ENCODE results near the gene RFLNA.
"Not testable (repeated sequence)": the region's sequence is repeated elsewhere in the genome, so short reads cannot be mapped to it uniquely, and the experiment has no call there.

The RFLNA gene

DNA sequence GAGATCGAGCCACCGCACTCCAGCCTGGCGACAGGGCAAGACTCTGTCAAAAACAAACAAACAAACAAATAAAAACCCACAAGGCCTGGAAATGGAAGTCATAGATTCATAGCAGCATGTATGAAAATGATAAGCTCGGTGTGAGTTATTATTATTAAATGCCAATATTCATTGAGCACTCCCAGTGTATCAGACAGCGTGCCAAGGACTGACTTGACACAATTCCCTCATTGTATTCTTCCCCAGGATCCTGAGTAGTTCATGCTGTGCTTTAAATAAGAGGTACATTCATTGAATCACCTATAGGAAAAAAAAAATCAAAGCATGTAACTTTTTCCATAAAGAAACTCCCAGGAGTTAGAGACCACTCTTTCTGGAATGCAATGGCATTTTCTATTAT lies 12.6 kb upstream of the RFLNA start:
- DNase-seq (ENCODE audit: low read depth): no peak

DNA sequence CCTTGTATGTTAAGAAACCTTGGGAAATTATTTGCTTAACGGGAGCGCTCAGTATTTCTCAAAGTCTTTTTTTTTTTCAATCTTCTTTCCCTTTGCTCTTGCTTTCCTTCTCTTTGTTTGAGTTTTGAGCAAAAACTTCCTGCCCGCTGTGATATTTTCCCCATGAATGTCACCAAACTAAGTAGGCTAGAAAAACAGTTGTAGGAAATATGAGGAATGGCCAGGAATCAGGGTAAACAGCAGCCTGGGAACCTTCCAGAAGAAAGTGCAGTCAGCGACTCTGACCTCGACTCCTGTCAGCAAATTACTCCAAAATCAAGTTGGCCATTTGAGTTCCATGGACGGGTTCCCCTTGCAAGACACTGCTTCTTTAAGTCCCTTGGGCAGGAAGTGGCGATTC lies 11.6 kb upstream of the RFLNA start:
- no peak for DNase-seq (ENCODE audit: low read depth)

DNA sequence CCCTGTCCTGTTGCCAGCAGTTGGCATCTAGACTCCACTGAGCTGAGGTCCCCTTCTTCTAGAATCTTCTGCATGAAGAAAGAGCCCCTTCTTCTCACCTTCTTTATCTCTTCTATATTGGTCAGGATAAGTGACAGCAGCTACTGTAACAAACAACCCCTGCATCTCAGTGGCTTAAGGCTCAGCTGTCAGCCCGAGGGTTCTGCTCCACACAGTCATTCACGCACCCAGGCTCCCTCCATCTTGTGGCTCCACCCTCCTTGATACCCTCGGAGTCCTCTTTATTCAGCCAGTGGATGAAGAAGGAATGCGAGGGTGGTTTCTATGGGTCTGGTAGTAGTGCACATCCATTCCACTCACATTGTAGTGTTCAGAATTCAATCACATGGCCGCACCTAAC lies 10.5 kb upstream of the RFLNA start:
- no peak for DNase-seq (ENCODE audit: low read depth)

DNA sequence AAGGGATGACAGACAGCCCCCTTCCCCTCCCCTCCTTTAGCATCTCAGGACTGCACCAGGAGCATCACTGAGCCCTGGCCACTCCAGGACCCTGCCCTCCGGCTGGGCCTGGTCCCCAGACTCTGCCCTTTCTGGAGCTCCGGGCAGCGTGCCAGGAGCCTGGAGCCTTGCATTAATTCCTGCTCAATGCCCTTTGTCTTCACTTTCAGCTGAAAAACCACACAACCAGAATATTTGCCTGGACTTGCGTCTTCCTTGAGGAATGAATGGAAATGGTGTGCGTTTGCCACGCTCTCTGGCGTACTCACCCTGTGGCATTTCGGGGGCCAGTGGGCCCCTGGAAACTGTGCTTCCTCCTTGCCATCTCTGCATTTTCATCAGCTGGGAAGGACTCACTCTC lies 8.5 kb upstream of the RFLNA start:
- DNase-seq (ENCODE audit: low read depth): no peak

DNA sequence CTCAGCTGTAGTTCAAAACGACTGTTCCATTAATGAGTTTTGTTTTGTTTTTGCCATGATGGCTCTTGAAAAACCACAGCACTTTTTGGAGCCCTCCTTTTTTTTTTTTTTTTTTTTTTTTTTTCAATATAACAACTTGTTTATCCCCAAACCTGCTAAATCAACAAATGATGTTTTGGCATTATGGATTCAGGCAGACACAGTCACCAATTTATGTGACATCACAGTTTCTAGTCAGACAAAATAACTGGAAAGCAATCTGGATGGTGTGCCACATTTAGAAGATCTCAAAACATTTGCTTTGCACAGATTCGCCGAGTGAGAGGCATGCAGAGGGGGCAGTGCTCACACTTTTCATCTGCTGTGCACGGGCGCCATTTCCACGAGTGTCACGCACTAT lies 7.9 kb upstream of the RFLNA start:
- DNase-seq (ENCODE audit: low read depth): no peak

DNA sequence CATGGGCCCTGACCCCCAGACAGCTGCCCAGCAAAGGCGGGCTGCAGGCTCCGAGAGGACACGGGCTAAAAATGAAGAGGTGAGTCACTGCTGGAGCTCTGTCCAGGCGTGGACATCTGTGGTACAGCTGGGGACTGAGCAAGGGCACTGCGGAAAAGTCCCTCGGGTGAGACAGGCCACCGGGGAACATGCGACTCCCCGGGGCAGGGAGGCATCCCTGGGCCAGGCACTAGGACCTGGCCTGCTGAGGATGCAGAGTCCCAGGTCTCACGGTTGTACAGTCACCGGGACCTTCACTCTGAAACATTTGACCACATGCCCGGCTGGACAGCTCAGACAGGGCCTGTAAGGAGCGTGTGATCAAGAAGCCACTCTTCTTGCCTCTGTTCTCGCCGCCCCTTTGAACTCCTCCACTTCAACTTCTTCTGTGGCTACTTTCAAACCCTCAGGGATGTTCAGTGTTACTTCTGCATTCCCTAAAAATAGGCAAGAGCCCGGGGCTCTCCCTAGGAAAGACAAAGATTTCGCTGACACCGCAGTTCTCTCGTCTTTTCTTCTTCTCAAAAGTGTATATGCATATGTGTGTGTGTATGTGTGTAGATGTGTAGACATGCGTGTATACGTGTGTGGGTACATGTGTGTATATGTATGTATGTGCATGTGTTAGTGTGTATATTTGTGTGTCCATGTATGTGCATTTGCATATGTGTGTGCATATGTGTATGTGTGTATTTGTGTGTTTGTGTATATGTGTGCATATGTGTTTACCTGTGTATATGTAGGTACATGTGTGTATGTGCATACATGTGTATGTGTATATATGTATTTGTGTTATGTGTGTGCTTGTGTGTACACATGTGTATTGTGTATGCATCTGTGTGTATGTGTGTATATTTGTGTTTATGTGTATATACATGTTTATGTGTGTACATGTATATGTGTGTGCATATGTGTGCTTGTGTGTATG lies 5.0 kb upstream of the RFLNA start:
- DNase-seq (ENCODE audit: low read depth): no peak

DNA sequence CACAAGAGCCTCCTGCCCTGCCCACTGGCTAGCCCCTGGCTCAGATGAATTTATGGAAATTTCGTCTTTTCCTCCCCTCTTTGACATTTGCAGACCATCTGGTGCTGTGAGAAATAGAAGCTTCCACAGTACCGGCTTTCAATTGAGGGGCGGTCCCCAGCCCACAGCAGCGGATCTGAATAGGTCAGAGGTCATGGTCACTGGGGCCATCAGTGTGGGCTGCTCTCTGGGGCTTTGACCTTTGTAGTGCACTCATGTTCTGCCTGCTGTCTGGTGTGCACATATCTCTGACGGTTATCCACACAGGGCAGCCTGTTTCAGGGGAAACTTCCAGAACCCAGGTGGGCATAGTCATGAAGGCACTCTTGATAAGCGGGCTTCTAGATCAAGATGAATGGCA lies 2.5 kb upstream of the RFLNA start:
- no peak for DNase-seq (ENCODE audit: low read depth)

DNA sequence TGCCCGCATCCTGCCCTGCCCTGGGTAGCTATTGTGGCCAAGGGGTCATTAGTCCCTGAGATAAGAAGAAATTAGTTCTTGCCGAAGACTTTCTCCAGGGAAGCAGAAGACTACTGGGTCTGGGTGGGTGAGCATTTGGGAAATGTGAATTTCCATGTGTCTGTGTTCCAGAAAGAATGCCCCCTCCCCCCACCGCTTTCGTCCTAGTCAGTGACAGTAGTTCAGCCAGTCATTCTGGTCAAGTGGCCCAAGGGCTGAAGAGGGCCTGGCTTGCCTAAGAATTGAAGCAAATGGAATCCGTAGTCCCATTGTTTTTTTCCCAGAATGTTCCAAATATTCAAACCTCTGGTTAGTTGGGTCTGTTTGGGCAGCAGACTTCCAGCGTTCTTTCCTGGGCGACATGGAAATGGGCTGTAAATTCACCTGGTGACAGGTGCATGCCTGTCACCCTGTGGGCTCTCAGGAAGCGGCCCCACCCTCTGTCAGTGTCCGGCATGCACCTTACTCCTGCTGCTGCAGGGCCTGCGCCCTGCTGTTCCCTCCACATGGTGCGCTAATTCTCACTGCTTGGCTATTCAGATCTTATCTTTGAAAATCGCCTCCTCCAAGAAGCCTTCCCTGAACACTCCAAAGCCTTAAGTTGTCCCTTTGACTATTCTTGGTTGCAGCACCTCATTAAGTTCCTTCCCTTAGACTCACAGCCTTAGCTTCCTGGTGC lies 1.4 kb upstream of the RFLNA start:
- no peak for DNase-seq (ENCODE audit: low read depth)

DNA sequence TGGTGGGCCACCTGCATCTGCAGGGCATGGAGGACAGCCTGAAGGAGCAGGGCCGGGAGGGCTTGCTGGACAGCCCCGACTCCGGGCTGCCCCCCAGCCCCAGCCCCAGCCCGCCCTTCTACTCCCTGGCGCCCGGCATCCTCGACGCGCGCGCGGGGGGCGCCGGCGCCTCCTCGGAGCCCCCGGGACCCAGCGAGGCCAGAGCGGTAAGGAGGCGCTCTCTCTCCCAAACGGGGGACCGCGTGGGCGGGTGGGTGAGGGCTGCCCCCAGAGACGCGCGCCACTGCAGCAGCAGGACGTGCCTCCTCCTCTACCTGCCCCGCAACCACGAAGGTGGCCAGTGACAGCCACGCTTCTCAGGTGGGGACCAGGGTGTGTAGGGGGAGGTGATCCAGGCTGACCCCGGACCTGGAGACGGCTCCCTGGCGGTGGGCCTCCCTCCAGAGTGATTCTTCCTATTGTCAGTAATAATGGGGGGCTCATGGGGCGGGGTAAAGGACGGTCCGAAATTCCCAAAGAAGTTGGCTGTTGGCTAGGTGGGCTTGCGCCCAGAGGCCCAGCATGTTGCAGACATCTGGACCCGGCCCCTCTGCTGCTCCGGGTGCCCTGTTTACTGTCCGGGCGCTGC lies 652 bp downstream of the RFLNA start:
- DNase-seq (ENCODE audit: low read depth): no peak

DNA sequence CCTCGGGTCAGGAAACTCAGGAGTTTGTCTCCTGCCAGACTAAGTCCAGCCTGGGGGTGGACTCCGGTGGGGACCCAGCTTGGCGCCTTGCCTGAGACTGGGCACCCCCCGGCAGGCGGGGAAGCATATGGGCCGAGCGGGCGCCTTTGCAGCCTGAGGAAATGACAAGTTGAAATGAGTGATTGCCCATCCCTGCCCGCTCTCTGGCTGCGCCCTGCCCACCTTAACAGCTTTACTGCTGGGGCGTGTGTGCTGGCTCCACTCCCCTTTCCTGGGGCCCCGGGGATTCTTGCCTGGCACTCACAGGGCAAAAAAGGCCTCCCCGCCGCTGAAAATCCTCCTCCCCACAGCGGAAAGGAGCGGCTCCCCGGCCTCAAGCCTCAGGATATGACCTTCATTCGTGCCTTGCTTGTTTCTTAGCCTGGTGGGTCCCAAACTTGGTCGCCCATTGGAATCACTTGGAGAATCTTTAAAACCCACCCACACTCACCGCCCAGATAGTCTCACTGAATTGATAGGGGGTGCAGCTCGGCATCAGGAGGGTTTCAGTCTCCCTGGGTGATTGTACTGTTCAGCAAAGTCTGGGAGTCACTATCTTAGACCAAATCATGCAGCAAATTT lies 1.5 kb downstream of the RFLNA start:
- no peak for DNase-seq (ENCODE audit: low read depth)

DNA sequence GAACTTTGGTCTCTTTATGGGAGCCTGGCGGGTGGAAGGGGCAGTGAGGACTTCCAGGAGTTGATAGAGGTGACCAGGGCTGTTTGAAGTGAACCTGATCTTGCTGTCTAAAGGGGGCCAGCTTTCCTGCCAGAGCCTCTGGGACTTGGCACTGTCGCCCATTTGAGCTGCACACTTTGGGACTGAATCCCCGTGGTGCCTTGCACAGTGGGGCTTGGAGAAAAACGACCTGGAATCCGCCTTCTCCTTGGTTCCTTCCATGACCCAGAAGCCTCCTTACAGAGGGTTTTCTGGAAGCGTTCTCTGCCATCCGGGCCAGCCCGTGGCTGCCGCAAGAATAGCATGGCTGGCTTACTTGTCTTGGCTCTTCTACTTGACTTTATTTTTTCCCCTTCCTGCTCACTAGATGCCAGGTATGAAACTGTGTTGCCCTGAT lies 2.0 kb downstream of the RFLNA start:
- DNase-seq (ENCODE audit: low read depth): no peak

DNA sequence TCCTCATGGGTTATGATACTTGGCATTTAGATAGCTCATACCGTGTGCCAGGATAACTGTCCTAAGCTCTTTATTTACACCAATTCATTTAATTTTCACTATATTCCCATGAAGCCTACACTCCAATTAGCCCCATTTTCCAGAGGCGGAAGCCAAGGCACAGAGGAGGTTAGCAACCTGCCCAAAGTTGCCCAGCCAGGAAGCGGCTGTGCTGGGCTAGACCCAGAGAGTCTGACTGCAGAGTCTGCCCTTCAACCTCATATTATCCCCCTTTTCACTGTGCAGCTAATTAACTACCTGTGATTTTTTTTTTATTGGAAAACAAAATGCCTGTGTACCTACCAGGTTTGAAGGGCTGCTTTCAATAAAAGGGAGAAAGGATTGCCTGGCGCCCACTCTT lies 2.5 kb downstream of the RFLNA start:
- DNase-seq (ENCODE audit: low read depth): no peak

DNA sequence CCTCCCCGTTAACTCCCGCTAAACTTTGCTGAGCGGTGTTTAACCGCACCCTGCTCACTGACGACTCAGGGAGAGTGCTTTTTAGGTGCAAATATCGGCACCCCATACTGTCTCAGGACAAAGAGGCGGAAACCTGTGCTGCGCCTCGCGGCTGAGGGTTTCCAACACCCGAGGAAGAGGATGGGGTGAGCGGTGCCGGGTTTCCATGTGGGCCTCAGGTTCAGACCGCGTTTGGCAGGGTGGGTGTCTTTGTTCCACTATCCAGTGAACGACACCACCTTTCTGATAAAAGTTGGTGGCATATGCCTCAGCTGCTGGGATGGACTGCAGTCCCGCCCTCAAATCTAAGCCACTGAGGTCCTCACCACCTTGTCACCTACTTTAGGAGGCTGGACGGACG lies 3.0 kb downstream of the RFLNA start:
- no peak for DNase-seq (ENCODE audit: low read depth)

DNA sequence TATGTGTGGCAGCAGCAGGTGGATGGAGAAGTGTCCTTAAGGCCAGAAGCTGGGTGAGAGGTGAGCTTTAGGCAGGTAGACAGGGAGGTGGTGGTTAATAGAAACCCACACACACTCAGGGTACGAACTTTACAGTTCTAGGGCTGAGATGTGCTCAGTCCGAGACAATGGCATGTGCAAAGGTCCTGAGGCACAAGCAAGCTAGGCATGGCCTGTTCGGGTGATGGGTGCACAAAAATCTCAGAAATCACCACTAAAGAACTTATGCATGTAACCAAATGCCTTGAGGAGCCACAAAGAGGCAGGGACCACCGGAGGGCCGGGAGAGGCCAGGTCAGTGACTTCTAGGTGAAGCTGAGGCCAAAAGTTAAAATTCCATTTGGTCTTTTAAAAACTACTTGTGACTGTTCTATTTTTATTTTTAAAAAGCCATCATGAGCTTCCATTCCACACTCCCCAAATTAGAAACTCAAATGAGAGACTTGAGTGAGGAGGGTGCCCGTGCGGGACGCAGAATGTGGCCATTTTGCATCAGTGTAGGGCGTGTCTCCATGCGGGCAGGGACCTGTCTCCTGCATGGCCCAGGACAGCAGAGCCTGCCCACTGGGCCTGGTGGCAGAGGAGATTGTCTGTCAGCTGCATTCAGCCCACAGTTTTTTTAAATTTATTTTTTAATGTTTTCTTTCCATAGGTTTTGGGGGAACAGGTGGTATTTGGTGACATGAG lies 4.0 kb downstream of the RFLNA start:
- no peak for DNase-seq (ENCODE audit: low read depth)

DNA sequence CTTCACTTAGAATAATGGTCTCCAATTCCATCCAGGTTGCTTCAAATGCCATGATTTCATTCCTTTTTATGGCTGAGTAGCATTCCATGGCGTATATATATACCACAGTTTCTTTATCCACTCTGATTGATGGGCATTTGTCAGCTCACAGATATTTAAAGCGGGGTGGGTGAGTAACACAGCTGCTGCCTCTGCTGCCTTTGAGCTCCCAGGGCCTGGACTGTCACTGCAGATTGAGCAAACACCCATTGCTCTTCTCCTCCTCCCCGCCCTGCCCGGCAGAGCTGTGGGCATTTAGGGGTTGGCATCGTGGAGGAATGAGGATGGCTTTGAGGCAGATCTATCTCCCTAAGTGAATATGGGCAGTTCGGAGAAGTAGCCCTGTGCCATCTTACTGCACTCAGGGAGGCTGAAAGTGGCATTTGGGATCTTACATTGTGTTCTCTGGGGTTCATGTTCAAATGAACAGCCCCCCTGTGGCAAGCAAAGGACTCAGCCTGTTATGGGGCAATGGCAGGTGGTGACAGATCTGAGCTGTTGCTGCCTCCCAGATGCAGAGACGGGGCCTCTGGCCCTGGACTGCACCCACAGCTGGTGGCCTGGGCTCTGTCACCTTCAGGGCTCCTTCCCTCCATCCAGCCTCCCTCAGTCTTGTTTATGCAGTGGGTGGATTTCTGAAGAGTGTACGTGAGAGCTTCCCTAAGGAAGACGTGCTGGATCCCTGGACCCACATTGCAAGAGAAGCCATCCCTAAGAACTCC lies 4.9 kb downstream of the RFLNA start:
- DNase-seq (ENCODE audit: low read depth): no peak

DNA sequence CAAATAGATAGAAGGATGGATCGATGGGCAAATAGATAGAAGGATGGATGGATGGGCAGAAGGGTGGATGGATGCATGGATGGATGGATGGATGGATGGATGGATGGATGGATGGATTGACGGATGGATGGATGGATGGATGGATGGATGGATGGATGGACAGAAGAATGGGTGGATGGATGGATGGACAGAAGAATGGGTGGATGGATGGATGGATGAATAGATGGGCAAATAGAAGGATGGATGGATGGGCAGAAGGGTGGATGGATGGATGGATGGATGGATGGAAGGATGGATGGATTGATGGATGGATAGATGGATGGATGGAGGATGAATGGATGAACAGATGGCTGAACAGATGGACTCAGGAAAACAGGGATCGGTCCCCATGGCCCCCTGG lies 5.8 kb downstream of the RFLNA start:
- DNase-seq (ENCODE audit: low read depth): not testable (repeated sequence)

DNA sequence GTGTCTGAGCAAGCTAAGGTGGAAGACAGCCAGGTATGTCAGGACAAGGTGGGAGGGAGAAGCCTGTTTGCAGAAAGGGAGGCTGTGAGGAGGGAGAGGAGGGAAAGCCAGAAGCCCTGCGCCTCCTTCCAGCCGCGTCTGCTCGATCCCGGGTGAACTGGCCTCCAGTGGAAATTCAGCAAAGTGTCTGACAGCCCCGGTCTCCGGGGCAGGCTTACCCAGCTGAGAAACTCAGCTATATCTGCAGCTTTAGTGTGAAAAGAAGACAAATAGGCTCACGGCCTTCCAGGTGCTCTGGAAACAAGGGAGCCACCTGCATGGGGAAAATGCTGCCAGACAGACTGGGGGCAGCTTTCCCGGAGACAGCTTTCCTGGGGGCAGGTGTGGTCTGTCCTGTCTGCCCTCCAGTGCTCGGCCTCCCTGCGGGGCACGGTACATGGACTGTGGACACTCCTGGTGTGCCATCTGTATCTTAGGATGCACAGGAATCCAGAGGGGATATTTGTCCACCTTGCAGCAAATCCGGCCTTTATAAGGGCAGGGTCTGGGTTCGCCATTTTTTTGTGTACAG lies 6.3 kb downstream of the RFLNA start:
- no peak for DNase-seq (ENCODE audit: low read depth)

DNA sequence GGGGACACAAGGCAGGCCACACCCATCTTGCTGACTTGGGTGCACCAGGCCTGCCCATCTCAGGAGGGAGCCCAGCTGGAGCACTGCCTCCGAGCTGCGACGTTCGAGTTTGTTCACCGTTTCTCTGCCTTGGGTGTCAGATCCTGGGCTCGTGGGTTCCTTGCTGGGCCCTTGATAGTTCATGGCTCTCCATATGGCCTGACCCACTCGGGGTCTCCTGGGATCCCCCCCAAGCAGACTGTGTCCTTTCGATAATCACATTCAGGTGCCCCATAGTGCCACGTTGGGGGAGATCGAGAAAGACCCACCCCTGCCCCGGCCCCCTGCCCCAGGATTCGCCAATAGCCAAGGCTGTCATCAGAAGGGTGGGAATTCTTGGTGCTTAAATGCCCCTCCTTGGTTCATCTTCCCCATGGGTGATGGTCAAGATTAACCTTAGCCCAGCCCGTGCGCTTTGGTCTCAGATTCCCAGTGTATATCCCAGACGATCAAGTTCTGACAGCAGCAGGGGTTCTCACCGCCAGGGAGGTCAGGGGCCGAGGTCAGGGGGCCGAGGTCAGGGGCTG lies 7.4 kb downstream of the RFLNA start:
- DNase-seq (ENCODE audit: low read depth): no peak

DNA sequence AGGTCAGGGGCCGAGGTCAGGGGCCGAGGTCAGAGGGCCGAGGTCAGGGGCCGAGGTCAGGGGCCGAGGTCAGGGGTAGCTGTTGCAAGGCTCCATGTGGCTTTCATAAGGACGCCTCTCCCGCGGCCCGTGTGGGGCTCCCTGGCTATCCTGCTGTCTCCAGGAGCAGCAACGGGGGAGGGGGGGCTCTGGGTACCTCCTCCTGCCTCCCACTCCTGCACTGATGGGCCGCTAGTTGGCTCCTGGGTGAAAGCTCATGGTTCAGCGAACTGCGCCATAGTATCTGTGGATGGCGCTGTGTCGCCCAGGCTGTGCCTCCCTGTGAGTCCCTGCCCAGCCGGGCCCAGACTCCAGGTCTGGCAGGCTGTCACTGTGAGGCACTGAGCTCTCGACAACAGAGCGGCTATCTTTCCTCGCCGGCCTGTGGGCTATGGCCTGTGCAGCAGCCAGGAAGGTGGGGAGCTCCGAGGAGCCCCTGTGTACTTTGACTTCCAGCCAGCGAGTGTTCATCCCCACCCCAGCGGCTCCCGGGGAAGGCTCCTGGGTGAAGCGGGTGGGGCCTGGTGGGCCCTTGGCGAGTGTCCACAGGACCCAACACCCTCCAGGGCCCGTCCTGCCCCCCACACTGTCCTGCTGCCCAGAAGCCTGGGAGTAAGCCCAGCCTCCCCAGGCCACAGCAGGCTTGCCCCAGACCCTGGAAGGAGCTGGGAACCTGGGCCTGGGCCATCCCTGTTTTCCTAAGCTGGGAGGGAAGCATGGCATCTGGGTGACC lies 8.1 kb downstream of the RFLNA start:
- DNase-seq (ENCODE audit: low read depth): no peak
